Measurements from ENCODE around the gene PPP1R3D.

The PPP1R3D gene

GRCh38 chr20:59903621-59904020 is 36.5 kb downstream of the PPP1R3D start:
- H3K27ac ChIP-seq (ENCODE audit: low read depth, low read length, poor library complexity, severe bottlenecking) = no peak overlapping the region
- no peaks in the 10 kb centered on the region for H4K20me1 ChIP-seq (ENCODE audit: insufficient read depth, low read length)
- no peak overlapping the region for H2AFZ ChIP-seq (ENCODE audit: low read length)
- TF ChIP-seq EZH2 (IDR thresholded peaks at IDR 0.05; ENCODE audit: borderline replicate concordance, low read length) (no peak), CTCF (IDR thresholded peaks at IDR 0.05; ENCODE audit: low read length) (no peak)
- H3K4me2 ChIP-seq (ENCODE audit: low read length) = no peak overlapping the region
- H3K79me2 ChIP-seq (ENCODE audit: insufficient read depth, low read length) = no peaks in the 10 kb centered on the region
- H3K4me3 ChIP-seq (ENCODE audit: low read depth, low read length, poor library complexity, severe bottlenecking) = no peak overlapping the region
- H3K9me2 ChIP-seq (ENCODE audit: low read depth, low read length) = no peaks in the 10 kb centered on the region
- H3K9me3 ChIP-seq (ENCODE audit: low read length) = no peaks in the 10 kb centered on the region
- no peak overlapping the region for H3K9ac ChIP-seq (ENCODE audit: low read length)
- no peaks in the 10 kb centered on the region for H3K4me1 ChIP-seq (ENCODE audit: insufficient read depth, low read length, severe bottlenecking)
- H3K27me3 ChIP-seq (ENCODE audit: insufficient read depth, low read length) = no peaks in the 10 kb centered on the region
- H3K36me3 ChIP-seq (ENCODE audit: insufficient read depth, low read length) = no peaks in the 10 kb centered on the region
- no peaks in the 10 kb centered on the region for H3F3A ChIP-seq (ENCODE audit: insufficient read depth, low read length)

GRCh38 chr20:59902470-59902869 is 37.6 kb downstream of the PPP1R3D start:
- H3K9me3 ChIP-seq (ENCODE audit: low read length) = no peaks in the 10 kb centered on the region
- H3K4me1 ChIP-seq (ENCODE audit: insufficient read depth, low read length, severe bottlenecking) = no peaks in the 10 kb centered on the region
- no peak for TF ChIP-seq EZH2 (IDR thresholded peaks at IDR 0.05; ENCODE audit: borderline replicate concordance, low read length)
- TF ChIP-seq CTCF (IDR thresholded peaks at IDR 0.05; ENCODE audit: low read length) = no peak
- H3F3A ChIP-seq (ENCODE audit: insufficient read depth, low read length) = no peaks in the 10 kb centered on the region
- H3K9ac ChIP-seq (ENCODE audit: low read length) = no peak overlapping the region
- no peaks in the 10 kb centered on the region for H3K79me2 ChIP-seq (ENCODE audit: insufficient read depth, low read length)
- no peaks in the 10 kb centered on the region for H3K9me2 ChIP-seq (ENCODE audit: low read depth, low read length)
- no peak overlapping the region for H3K4me3 ChIP-seq (ENCODE audit: low read depth, low read length, poor library complexity, severe bottlenecking)
- no peaks in the 10 kb centered on the region for H4K20me1 ChIP-seq (ENCODE audit: insufficient read depth, low read length)
- H3K27me3 ChIP-seq (ENCODE audit: insufficient read depth, low read length) = no peaks in the 10 kb centered on the region
- H3K36me3 ChIP-seq (ENCODE audit: insufficient read depth, low read length) = no peaks in the 10 kb centered on the region
- H3K4me2 ChIP-seq (ENCODE audit: low read length) = no peak overlapping the region
- no peak overlapping the region for H3K27ac ChIP-seq (ENCODE audit: low read depth, low read length, poor library complexity, severe bottlenecking)
- no peak overlapping the region for H2AFZ ChIP-seq (ENCODE audit: low read length)

- H3K9ac ChIP-seq (ENCODE audit: low read length) = no peak overlapping the region
- no peaks in the 10 kb centered on the region for H3K4me1 ChIP-seq (ENCODE audit: insufficient read depth, low read length, severe bottlenecking)
- H4K20me1 ChIP-seq (ENCODE audit: insufficient read depth, low read length) = no peaks in the 10 kb centered on the region
- no peak for TF ChIP-seq CTCF (IDR thresholded peaks at IDR 0.05; ENCODE audit: low read length)
- TF ChIP-seq EZH2 (IDR thresholded peaks at IDR 0.05; ENCODE audit: borderline replicate concordance, low read length) = no peak
- no peak overlapping the region for H3K27ac ChIP-seq (ENCODE audit: low read depth, low read length, poor library complexity, severe bottlenecking)
- no peaks in the 10 kb centered on the region for H3F3A ChIP-seq (ENCODE audit: insufficient read depth, low read length)
- no peaks in the 10 kb centered on the region for H3K27me3 ChIP-seq (ENCODE audit: insufficient read depth, low read length)
- H3K9me2 ChIP-seq (ENCODE audit: low read depth, low read length) = no peaks in the 10 kb centered on the region
- no peaks in the 10 kb centered on the region for H3K79me2 ChIP-seq (ENCODE audit: insufficient read depth, low read length)
- H2AFZ ChIP-seq (ENCODE audit: low read length) = no peak overlapping the region
- H3K4me2 ChIP-seq (ENCODE audit: low read length) = no peak overlapping the region
- no peaks in the 10 kb centered on the region for H3K9me3 ChIP-seq (ENCODE audit: low read length)
- no peak overlapping the region for H3K4me3 ChIP-seq (ENCODE audit: low read depth, low read length, poor library complexity, severe bottlenecking)
- H3K36me3 ChIP-seq (ENCODE audit: insufficient read depth, low read length) = no peaks in the 10 kb centered on the region
Measured at GRCh38 chr20:59895908-59896307, 44.2 kb downstream of the PPP1R3D start.
